HEK293 (cell line): Measurements from ENCODE around the gene OR5AU1.
"Not testable (repeated sequence)": the region's sequence is repeated elsewhere in the genome, so short reads cannot be mapped to it uniquely, and the experiment has no call there.

Experiments used
- CTCF ChIA-PET: fragments of 350-600 bp; formaldehyde crosslinking; extraction: SDS; loops from one replicate; lab custom pipeline; 2021; ENCODE audit warnings: antibody characterized with exemption; lab: Yijun Ruan, JAX
- POLR2A ChIA-PET: fragments of 300-600 bp; formaldehyde crosslinking; extraction: SDS; loops from one replicate; lab custom pipeline; 2020; ENCODE audit warnings: antibody characterized with exemption, inconsistent platforms; lab: Yijun Ruan, JAX
- H3K27ac ChIP-seq: fragments of 200-500 bp; sonication (Bioruptor generic); 2 replicates; pipeline ENCODE4 v1.5.1; 2014; ENCODE audit warnings: low read depth, low read length, control low read depth, inconsistent platforms; ENCODE audit errors: extremely low read depth
- H3K36me3 ChIP-seq, 2 experiments: fragments of 200-500 bp in 1 of 2; sonication (Bioruptor generic) in 1 of 2; 1 replicate in 1 of 2; 2 replicates in 1 of 2; pipeline ENCODE4 v1.5.1; 2014 to 2017; ENCODE audit warnings: inconsistent platforms in 2 of 2, low read length in 2 of 2; ENCODE audit not compliant: control insufficient read depth in 2 of 2, insufficient read depth in 1 of 2
- H3K4me1 ChIP-seq: fragments of 200-500 bp; sonication (Bioruptor generic); 2 replicates; pipeline ENCODE4 v1.5.1; 2014; ENCODE audit warnings: mild to moderate bottlenecking, low read length, inconsistent platforms; ENCODE audit not compliant: control insufficient read depth, insufficient read depth
- H3K4me3 ChIP-seq: 2 replicates; pipeline ENCODE4 v1.5.1; 2011; ENCODE audit warnings: low read depth, mild to moderate bottlenecking, control low read depth, low read length, moderate library complexity
- H3K9me3 ChIP-seq: fragments of 200-500 bp; sonication (Bioruptor generic); 2 replicates; pipeline ENCODE4 v1.5.1; 2014; ENCODE audit warnings: low read depth, low read length, inconsistent platforms; ENCODE audit not compliant: control insufficient read depth, insufficient read depth
- GFI1B ChIP-seq: fragments of 450-650 bp; formaldehyde crosslinking; IDR thresholded peaks from 2 replicates; pipeline ENCODE4 v1.5.1; 2016; ENCODE audit warnings: missing biosample characterization, missing genetic modification characterization
- GLIS2 ChIP-seq: fragments of 450-650 bp; formaldehyde crosslinking; IDR thresholded peaks from 2 replicates; pipeline ENCODE4 v1.5.1; 2016; ENCODE audit warnings: missing biosample characterization, missing genetic modification characterization
- KLF16 ChIP-seq: fragments of 450-650 bp; formaldehyde crosslinking; IDR thresholded peaks from 2 replicates; pipeline ENCODE4 v1.5.1; 2017; ENCODE audit warnings: missing biosample characterization, missing genetic modification characterization
- KLF7 ChIP-seq: fragments of 450-650 bp; formaldehyde crosslinking; IDR thresholded peaks from 2 replicates; pipeline ENCODE4 v1.5.1; 2016; ENCODE audit warnings: missing biosample characterization, missing genetic modification characterization, borderline replicate concordance
- OSR2 ChIP-seq: fragments of 450-650 bp; formaldehyde crosslinking; IDR thresholded peaks from 2 replicates; pipeline ENCODE4 v1.5.1; 2016; ENCODE audit warnings: missing biosample characterization, missing genetic modification characterization
- TSHZ1 ChIP-seq: fragments of 450-650 bp; formaldehyde crosslinking; IDR thresholded peaks from 2 replicates; pipeline ENCODE4 v1.5.1; 2016; ENCODE audit warnings: missing biosample characterization, missing genetic modification characterization, borderline replicate concordance
- WT1 ChIP-seq: fragments of 450-650 bp; formaldehyde crosslinking; IDR thresholded peaks from 2 replicates; pipeline ENCODE4 v1.5.1; 2016; ENCODE audit warnings: missing biosample characterization, missing genetic modification characterization
- ZBTB20 ChIP-seq: fragments of 450-650 bp; formaldehyde crosslinking; IDR thresholded peaks from 2 replicates; pipeline ENCODE4 v1.5.1; 2016; ENCODE audit warnings: missing biosample characterization, missing genetic modification characterization
- ZBTB48 ChIP-seq: fragments of 450-650 bp; formaldehyde crosslinking; IDR thresholded peaks from 2 replicates; pipeline ENCODE4 v1.5.1; 2016; ENCODE audit warnings: missing biosample characterization, missing genetic modification characterization
- ZIC2 ChIP-seq: fragments of 450-650 bp; formaldehyde crosslinking; IDR thresholded peaks from 2 replicates; pipeline ENCODE4 v1.5.1; 2016; ENCODE audit warnings: missing biosample characterization, missing genetic modification characterization
- ZNF155 ChIP-seq: fragments of 450-650 bp; formaldehyde crosslinking; IDR thresholded peaks from 2 replicates; pipeline ENCODE4 v1.5.1; 2016; ENCODE audit warnings: missing biosample characterization, missing genetic modification characterization
- ZNF37A ChIP-seq: fragments of 450-650 bp; IDR thresholded peaks from 2 replicates; pipeline ENCODE4 v1.5.1; 2018; ENCODE audit warnings: missing biosample characterization, missing genetic modification characterization
- TF ChIP-seq, protein P1 (sequence below): fragments of 450-650 bp; formaldehyde crosslinking; IDR thresholded peaks from 2 replicates; pipeline ENCODE4 v1.5.1; 2017; ENCODE audit warnings: missing biosample characterization, missing genetic modification characterization
- TF ChIP-seq, protein P2 (sequence below): fragments of 450-650 bp; formaldehyde crosslinking; IDR thresholded peaks from 2 replicates; pipeline ENCODE4 v1.5.1; 2016; ENCODE audit warnings: missing biosample characterization, missing genetic modification characterization
- TF ChIP-seq, protein P3 (sequence below): fragments of 450-650 bp; formaldehyde crosslinking; IDR thresholded peaks from 2 replicates; pipeline ENCODE4 v1.5.1; 2016; ENCODE audit warnings: missing biosample characterization, missing genetic modification characterization

Gene OR5AU1

GRCh38 chr14:21158175-21158574, 2.3 kb upstream of the OR5AU1 start:
- CTCF ChIA-PET = interaction anchor here (1.9 kb wide), 1 partner anchor 22 kb away, joined by 8 read pairs; no protein-coding TSS in a partner anchor
- H3K9me3 ChIP-seq, H3K4me3 ChIP-seq, POLR2A ChIA-PET, H3K4me1 ChIP-seq, H3K36me3 ChIP-seq, H3K27ac ChIP-seq: not testable (repeated sequence)
- TF ChIP-seq ZBTB20 (tag by site-specific recombination) (0 out of 2 replicates have a peak, but pooled peaks have one; percentile 16), ZIC2 (tag by site-specific recombination) (0 out of 2 replicates have a peak, but pooled peaks have one; percentile 13), ZBTB48 (tag by site-specific recombination) (peak; percentile 48; the same call in 1 of the 2 replicates), WT1 (tag by site-specific recombination) (0 out of 2 replicates have a peak, but pooled peaks have one; percentile 28)
- TF ChIP-seq, all 188 proteins: peak for 4; not testable (repeated sequence) for 184

DNA sequence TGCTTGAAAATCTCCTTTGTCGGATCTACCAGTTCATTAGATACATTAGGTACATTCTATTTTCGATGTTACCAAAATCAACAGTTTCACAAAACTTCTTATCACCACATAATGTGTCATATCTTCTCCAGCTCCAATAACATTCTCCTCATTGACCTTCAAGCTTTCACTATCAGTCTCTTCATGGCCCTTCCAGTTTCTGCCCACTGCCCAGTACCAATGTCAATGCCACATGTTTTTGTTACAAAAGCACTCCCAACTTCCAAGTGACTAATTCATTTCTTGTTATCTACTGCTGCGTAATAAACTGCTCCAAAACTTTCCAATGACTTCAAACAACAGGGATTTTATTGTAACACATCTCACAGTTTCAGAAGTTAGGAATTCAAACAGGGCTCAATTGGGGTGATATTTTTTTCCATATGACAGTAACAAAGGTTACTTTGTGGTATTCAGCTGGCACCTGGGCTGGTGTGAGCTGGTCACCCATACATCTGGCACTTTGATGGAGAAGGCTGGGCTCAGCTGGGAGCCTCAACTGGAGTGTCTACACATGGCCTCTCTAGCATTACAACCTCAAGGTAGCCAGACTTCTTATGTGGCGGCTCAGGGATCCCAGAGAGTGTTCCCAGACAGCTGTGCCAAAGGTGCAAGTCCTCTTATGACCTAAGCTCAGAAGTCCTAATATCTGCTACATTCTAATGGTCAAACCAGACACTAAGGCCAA, 6.1 kb downstream of the OR5AU1 start:
- H3K9me3 ChIP-seq = no peaks in the 10 kb centered on the region
- no peaks in the 10 kb centered on the region for H3K4me1 ChIP-seq
- ChIA-PET POLR2A (no interaction called here), CTCF (interaction anchor here (2.0 kb wide), 1 partner anchor 14 kb away, joined by 7 read pairs; no protein-coding TSS in a partner anchor)
- no peaks in the 10 kb centered on the region for H3K36me3 ChIP-seq
- no peak overlapping the region for H3K27ac ChIP-seq
- no peak overlapping the region for H3K4me3 ChIP-seq
- TF ChIP-seq GFI1B (no peak), OSR2 (tag by site-specific recombination) (no peak), GLIS2 (tag by site-specific recombination) (no peak), KLF7 (no peak), ZNF155 (no peak), ZNF37A (tag by site-specific recombination) (no peak), KLF16 (tag by site-specific recombination) (no peak), TSHZ1 (tag by site-specific recombination) (no peak)
- TF ChIP-seq, protein P1, sequence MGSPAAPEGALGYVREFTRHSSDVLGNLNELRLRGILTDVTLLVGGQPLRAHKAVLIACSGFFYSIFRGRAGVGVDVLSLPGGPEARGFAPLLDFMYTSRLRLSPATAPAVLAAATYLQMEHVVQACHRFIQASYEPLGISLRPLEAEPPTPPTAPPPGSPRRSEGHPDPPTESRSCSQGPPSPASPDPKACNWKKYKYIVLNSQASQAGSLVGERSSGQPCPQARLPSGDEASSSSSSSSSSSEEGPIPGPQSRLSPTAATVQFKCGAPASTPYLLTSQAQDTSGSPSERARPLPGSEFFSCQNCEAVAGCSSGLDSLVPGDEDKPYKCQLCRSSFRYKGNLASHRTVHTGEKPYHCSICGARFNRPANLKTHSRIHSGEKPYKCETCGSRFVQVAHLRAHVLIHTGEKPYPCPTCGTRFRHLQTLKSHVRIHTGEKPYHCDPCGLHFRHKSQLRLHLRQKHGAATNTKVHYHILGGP (tag by site-specific recombination) = no peak
- TF ChIP-seq, protein P2, sequence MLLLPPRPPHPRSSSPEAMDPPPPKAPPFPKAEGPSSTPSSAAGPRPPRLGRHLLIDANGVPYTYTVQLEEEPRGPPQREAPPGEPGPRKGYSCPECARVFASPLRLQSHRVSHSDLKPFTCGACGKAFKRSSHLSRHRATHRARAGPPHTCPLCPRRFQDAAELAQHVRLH (tag by site-specific recombination) = no peak
- TF ChIP-seq, protein P3, sequence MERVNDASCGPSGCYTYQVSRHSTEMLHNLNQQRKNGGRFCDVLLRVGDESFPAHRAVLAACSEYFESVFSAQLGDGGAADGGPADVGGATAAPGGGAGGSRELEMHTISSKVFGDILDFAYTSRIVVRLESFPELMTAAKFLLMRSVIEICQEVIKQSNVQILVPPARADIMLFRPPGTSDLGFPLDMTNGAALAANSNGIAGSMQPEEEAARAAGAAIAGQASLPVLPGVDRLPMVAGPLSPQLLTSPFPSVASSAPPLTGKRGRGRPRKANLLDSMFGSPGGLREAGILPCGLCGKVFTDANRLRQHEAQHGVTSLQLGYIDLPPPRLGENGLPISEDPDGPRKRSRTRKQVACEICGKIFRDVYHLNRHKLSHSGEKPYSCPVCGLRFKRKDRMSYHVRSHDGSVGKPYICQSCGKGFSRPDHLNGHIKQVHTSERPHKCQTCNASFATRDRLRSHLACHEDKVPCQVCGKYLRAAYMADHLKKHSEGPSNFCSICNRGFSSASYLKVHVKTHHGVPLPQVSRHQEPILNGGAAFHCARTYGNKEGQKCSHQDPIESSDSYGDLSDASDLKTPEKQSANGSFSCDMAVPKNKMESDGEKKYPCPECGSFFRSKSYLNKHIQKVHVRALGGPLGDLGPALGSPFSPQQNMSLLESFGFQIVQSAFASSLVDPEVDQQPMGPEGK (tag by site-specific recombination) = no peak
